ENCODE measurements around the gene OR1G1. TPM values are rescaled to one million over a fixed set of nuclear protein-coding genes. Genes with fewer than 3 reads are reported as not detected.

Gene OR1G1
- total and polyA plus RNA-seq, 9 of the 15 experiments (the other 6 are each of a cell fraction or from before 2014, with no cell fraction given) = not detected

GRCh38 chr17:3157218-3157617, 29.9 kb upstream of the OR1G1 start:
- Histone ChIP-seq H3K4me1 (replicated peaks in 1 of 2; ENCODE audit: control insufficient read depth in 2 of 2, insufficient read depth in 2 of 2, low read length in 2 of 2) (no peaks in the 10 kb centered on the region), H3K36me3 (ENCODE audit: control insufficient read depth, insufficient read depth, low read length) (no peaks in the 10 kb centered on the region), H3K27me3 (ENCODE audit: control insufficient read depth in 2 of 2, insufficient read depth in 2 of 2, low read length in 2 of 2) (peaks cover 0 to 10% of the 10 kb centered on the region in 2 experiments; a peak in 2 of 5 replicates), H4K20me1 (replicated peaks; ENCODE audit: control insufficient read depth, insufficient read depth, low read length) (no peaks in the 10 kb centered on the region), H3K9me1 (ENCODE audit: control insufficient read depth, insufficient read depth, low read length) (no peaks in the 10 kb centered on the region), H3K9me3 (replicated peaks; ENCODE audit: control insufficient read depth, insufficient read depth, low read depth, low read length) (no peaks in the 10 kb centered on the region), H3K4me3 (no peak overlapping the region), H3K9ac (ENCODE audit: insufficient read depth in 1 of 2, low read depth in 2 of 2, low read length in 2 of 2) (no peak overlapping the region), H2AFZ (ENCODE audit: low read depth, low read length) (no peak overlapping the region), H3K4me2 (ENCODE audit: insufficient read depth, low read length) (no peak overlapping the region), H3K79me2 (ENCODE audit: control insufficient read depth, insufficient read depth, low read length) (no peaks in the 10 kb centered on the region), H3K27ac (ENCODE audit: extremely low read depth, low read depth, low read length) (no peak overlapping the region)
- no peak for ATAC-seq
- TF ChIP-seq MEF2D (tag; conservative IDR thresholded peaks at IDR 0.05; ENCODE audit: low read depth) = no peak
- TF ChIP-seq KAT2B (IDR thresholded peaks at IDR 0.05; ENCODE audit: low read depth, low read length) = no peak
- TF ChIP-seq CREB3L1 (IDR thresholded peaks at IDR 0.05; ENCODE audit: borderline replicate concordance, low read depth) = no peak
- no peak for TF ChIP-seq ZBTB2 (IDR thresholded peaks at IDR 0.05)
- no peak for TF ChIP-seq NFIC (IDR thresholded peaks at IDR 0.05)
- TF ChIP-seq ZNF780A (CRISPR knock-in tag; IDR thresholded peaks at IDR 0.05) = no peak
- TF ChIP-seq CSDE1 (IDR thresholded peaks at IDR 0.05) = no peak
- TF ChIP-seq RAD21 (CRISPR knock-in tag; conservative IDR thresholded peaks at IDR 0.05 in 1 of 2, IDR thresholded peaks at IDR 0.05 in 1 of 2) = no peak
- no peak for TF ChIP-seq SPI1 (IDR thresholded peaks at IDR 0.05; ENCODE audit: borderline replicate concordance, low read depth, low read length)
- TF ChIP-seq TCF3 (CRISPR knock-in tag; IDR thresholded peaks at IDR 0.05) = no peak
- no peak for FAIRE-seq
- in situ Hi-C loops (cut with MboI) (no loop called here), intact Hi-C loops (cut with micrococcal nuclease) (no loop called here)
- no TSS peak for BruUV-seq (replicated peaks)
- POLR2A ChIA-PET = no interaction called here
- WGBS (ENCODE audit: insufficient coverage, low coverage, missing lambda C conversion rate) = 0% methylated on average over 1 of the region's 1 CpG
- CTCF ChIA-PET (ENCODE audit: low intra/inter-chr PET ratio) = no interaction called here
- no peak for DNase-seq (ENCODE audit: extremely low read depth in 1 of 4, low spot score in 3 of 4)

Measured in K562 (cell line).